Panc1 (cell line): ENCODE results near the gene MIA3. TPM values are rescaled to one million over a fixed set of nuclear protein-coding genes. Genes with fewer than 3 reads are reported as not detected.

Experiments used
- ATAC-seq: fragments of 200-7000 bp; cut with Tn5 transposase; 2 replicates; pipeline ENCODE4 v1.9.1; 2020; ENCODE audit warnings: mild to moderate bottlenecking, moderate library complexity
- BruUV-seq: library from RNA; stranded (reverse); fragments of 400-500 nt; replicated peaks from 2 replicates; lab custom pipeline; 2021; lab: Mats Ljungman, UMichigan
- CTCF ChIA-PET: fragments of 300-600 bp; sonication (Branson Sonifier 250); formaldehyde crosslinking; loops from one replicate; lab custom pipeline; 2022; ENCODE audit warnings: antibody characterized with exemption; lab: Charles Lee
- POLR2A ChIA-PET: fragments of 300-600 bp; sonication (Branson Sonifier 250); formaldehyde crosslinking; loops from one replicate; lab custom pipeline; 2022; ENCODE audit warnings: antibody characterized with exemption; lab: Charles Lee
- DNase-seq: peaks from one replicate; pipeline ENCODE4 v3.0.0-alpha.2; 2010; ENCODE audit warnings: low read depth, low spot score
- H3K27ac ChIP-seq: 2 replicates; pipeline ENCODE4 v1.5.1; 2011; ENCODE audit warnings: mild to moderate bottlenecking, low read length, inconsistent platforms
- H3K27me3 ChIP-seq: fragments of 200-500 bp; sonication (Bioruptor generic); 2 replicates; pipeline ENCODE4 v1.6.0; 2014; ENCODE audit warnings: low read length, inconsistent platforms; ENCODE audit not compliant: control insufficient read depth, insufficient read depth
- H3K36me3 ChIP-seq: fragments of 200-500 bp; sonication (Bioruptor generic); 2 replicates; pipeline ENCODE4 v1.5.1; 2014; ENCODE audit warnings: inconsistent platforms, mild to moderate bottlenecking, low read length, moderate library complexity; ENCODE audit not compliant: control insufficient read depth, insufficient read depth
- H3K4me1 ChIP-seq: 2 replicates; pipeline ENCODE4 v1.5.1; 2011; ENCODE audit warnings: inconsistent platforms, mild to moderate bottlenecking, low read length, moderate library complexity; ENCODE audit not compliant: control insufficient read depth, insufficient read depth
- H3K4me3 ChIP-seq, 2 experiments: 2 replicates each; pipeline ENCODE4 v1.5.1; 2011 to 2012; ENCODE audit warnings: low read depth in 2 of 2, low read length in 2 of 2, mild to moderate bottlenecking in 2 of 2, inconsistent platforms in 1 of 2, moderate library complexity in 1 of 2
- H3K9me3 ChIP-seq: fragments of 200-500 bp; sonication (Bioruptor generic); 2 replicates; pipeline ENCODE4 v1.5.1; 2014; ENCODE audit warnings: low read depth, mild to moderate bottlenecking, inconsistent platforms, low read length, moderate library complexity; ENCODE audit not compliant: control insufficient read depth, insufficient read depth
- CTCF ChIP-seq: fragments of 450-650 bp; IDR thresholded peaks from 2 replicates; pipeline ENCODE4 v1.5.1; 2017; ENCODE audit warnings: mild to moderate bottlenecking
- POLR2AphosphoS5 ChIP-seq: IDR thresholded peaks from 2 replicates; pipeline ENCODE4 v1.6.1; 2012; ENCODE audit warnings: mild to moderate bottlenecking, low read depth, low read length, moderate library complexity
- REST ChIP-seq, 2 experiments: IDR thresholded peaks; 2 replicates each; pipeline ENCODE4 v1.6.1; 2011 to 2012; ENCODE audit warnings: low read depth in 2 of 2, control low read depth in 1 of 2, low read length in 1 of 2, mild to moderate bottlenecking in 1 of 2, moderate library complexity in 1 of 2; ENCODE audit not compliant: insufficient read depth in 1 of 2
- SIN3A ChIP-seq: IDR thresholded peaks from 2 replicates; pipeline ENCODE4 v1.6.1; 2012; ENCODE audit warnings: low read depth, mild to moderate bottlenecking, low read length, moderate library complexity, borderline replicate concordance; ENCODE audit not compliant: insufficient read depth
- TCF7L2 ChIP-seq: IDR thresholded peaks from 2 replicates; pipeline ENCODE4 v1.6.1; 2011; ENCODE audit warnings: mild to moderate bottlenecking, low read depth, low read length, inconsistent platforms
- in situ Hi-C: cut with HindIII; loops from 2 replicates; pipeline ENCODE4 v1.10.0; 2016; ENCODE audit warnings: low sequenced_read_pairs, low pct_unique_long_range_greater_than_20kb
- intact Hi-C: fragments of 100-400 bp; cut with micrococcal nuclease; formaldehyde crosslinking; loops from one replicate; pipeline ENCODE4 v1.10.0; 2022; ENCODE audit not compliant: unreplicated experiment
- total RNA-seq: library from RNA; stranded (reverse); gene quantifications from one replicate; pipeline ENCODE4 v1.2.1, GENCODE V29; 2021; ENCODE audit not compliant: unreplicated experiment

The MIA3 gene
- total RNA-seq, 1 experiment from 2014 or later: 53.5 TPM

- no peak overlapping the region for H3K4me3 ChIP-seq
- DNase-seq (no peak), ATAC-seq (no peak)
- CTCF ChIA-PET: no interaction called here
- H3K27ac ChIP-seq: no peak overlapping the region
- peaks cover 58% of the 10 kb centered on the region for H3K36me3 ChIP-seq
- intact Hi-C loops (no loop called here), in situ Hi-C loops (no loop called here)
- no TSS peak for BruUV-seq
- POLR2A ChIA-PET: no interaction called here
- no peaks in the 10 kb centered on the region for H3K9me3 ChIP-seq
- H3K27me3 ChIP-seq: no peaks in the 10 kb centered on the region
- no peaks in the 10 kb centered on the region for H3K4me1 ChIP-seq
- no peak for TF ChIP-seq SIN3A
Measured at GRCh38 chr1:222654849-222655248, 37.0 kb downstream of the MIA3 start.

GRCh38 chr1:222656391-222657155 is 38.7 kb downstream of the MIA3 start:
- TF ChIP-seq TCF7L2 (no peak), SIN3A (no peak), POLR2AphosphoS5 (no peak), REST (IDR thresholded peaks at IDR 0.05; ENCODE audit: insufficient read depth in 1 of 2, low read depth in 2 of 2, low read length in 1 of 2) (no peak), CTCF (no peak)
- no TSS peak for BruUV-seq
- Histone ChIP-seq H3K4me1 (no peaks in the 10 kb centered on the region), H3K36me3 (peaks cover 58% of the 10 kb centered on the region), H3K9me3 (no peaks in the 10 kb centered on the region), H3K4me3 (no peak overlapping the region), H3K27me3 (no peaks in the 10 kb centered on the region), H3K27ac (no peak overlapping the region)
- POLR2A ChIA-PET: no interaction called here
- intact Hi-C loops: no loop called here
- in situ Hi-C loops: no loop called here
- CTCF ChIA-PET: no interaction called here
- DNase-seq (no peak), ATAC-seq (no peak)

GRCh38 chr1:222657899-222658298 is 40.0 kb downstream of the MIA3 start:
- no peak overlapping the region for H3K27ac ChIP-seq
- no peaks in the 10 kb centered on the region for H3K4me1 ChIP-seq
- in situ Hi-C loops: no loop called here
- no peak for TF ChIP-seq REST (IDR thresholded peaks at IDR 0.05; ENCODE audit: insufficient read depth in 1 of 2, low read depth in 2 of 2, low read length in 1 of 2)
- H3K4me3 ChIP-seq: no peak overlapping the region
- POLR2A ChIA-PET: no interaction called here
- H3K36me3 ChIP-seq: peaks cover 53% of the 10 kb centered on the region
- no peak for ATAC-seq
- BruUV-seq: no TSS peak
- CTCF ChIA-PET: no interaction called here
- no peaks in the 10 kb centered on the region for H3K9me3 ChIP-seq
- intact Hi-C loops: no loop called here
- DNase-seq: no peak
- no peaks in the 10 kb centered on the region for H3K27me3 ChIP-seq
